ENCODE measurements around the gene RIMS4. TPM values are rescaled to one million over a fixed set of nuclear protein-coding genes. Genes with fewer than 3 reads are reported as not detected.

RIMS4 gene
- total and polyA plus RNA-seq, 2 of the 8 experiments (the other 6 are each of a cell fraction or from before 2014, with no cell fraction given) = 13.3 to 44.2 TPM

DNA sequence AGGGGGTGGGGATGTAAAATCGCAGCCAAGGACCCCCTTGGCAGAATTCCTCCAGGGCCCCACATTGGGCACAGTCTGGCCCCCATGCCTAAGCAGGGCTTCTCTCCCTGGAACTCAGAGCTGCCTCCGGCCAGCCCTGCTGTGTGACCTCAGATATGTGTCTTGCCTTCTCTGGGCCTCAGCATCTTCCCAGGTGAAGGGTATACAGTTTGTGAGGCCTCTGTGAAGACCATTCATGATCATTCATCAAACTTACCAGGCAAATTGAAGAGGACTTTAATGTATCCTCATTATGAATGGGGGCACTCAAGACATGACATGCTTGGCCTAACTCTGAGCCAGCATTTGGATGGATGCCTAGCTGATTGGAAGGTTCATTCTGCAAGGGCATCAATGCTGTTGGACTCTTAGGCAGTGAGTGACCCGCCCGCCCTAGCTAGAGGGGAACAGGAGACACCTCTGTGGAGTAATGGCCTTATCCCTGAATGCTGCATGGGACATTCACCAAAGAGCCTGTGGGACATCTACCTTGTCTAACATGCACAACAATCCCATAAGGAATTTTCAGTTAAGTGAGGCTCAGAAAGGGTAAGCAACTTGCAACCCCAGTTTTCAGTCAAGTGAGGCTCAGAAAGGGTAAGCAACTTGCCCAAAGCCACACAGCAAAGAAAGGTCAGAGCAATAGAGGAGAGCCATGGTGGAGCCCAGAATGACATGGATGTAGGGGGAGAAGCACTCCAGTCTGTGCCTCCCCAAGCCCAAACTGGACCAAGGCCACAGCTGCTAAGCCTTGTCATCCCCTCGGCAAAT is 94.6 kb downstream of the RIMS4 start (continued):
- TF ChIP-seq, protein P1, sequence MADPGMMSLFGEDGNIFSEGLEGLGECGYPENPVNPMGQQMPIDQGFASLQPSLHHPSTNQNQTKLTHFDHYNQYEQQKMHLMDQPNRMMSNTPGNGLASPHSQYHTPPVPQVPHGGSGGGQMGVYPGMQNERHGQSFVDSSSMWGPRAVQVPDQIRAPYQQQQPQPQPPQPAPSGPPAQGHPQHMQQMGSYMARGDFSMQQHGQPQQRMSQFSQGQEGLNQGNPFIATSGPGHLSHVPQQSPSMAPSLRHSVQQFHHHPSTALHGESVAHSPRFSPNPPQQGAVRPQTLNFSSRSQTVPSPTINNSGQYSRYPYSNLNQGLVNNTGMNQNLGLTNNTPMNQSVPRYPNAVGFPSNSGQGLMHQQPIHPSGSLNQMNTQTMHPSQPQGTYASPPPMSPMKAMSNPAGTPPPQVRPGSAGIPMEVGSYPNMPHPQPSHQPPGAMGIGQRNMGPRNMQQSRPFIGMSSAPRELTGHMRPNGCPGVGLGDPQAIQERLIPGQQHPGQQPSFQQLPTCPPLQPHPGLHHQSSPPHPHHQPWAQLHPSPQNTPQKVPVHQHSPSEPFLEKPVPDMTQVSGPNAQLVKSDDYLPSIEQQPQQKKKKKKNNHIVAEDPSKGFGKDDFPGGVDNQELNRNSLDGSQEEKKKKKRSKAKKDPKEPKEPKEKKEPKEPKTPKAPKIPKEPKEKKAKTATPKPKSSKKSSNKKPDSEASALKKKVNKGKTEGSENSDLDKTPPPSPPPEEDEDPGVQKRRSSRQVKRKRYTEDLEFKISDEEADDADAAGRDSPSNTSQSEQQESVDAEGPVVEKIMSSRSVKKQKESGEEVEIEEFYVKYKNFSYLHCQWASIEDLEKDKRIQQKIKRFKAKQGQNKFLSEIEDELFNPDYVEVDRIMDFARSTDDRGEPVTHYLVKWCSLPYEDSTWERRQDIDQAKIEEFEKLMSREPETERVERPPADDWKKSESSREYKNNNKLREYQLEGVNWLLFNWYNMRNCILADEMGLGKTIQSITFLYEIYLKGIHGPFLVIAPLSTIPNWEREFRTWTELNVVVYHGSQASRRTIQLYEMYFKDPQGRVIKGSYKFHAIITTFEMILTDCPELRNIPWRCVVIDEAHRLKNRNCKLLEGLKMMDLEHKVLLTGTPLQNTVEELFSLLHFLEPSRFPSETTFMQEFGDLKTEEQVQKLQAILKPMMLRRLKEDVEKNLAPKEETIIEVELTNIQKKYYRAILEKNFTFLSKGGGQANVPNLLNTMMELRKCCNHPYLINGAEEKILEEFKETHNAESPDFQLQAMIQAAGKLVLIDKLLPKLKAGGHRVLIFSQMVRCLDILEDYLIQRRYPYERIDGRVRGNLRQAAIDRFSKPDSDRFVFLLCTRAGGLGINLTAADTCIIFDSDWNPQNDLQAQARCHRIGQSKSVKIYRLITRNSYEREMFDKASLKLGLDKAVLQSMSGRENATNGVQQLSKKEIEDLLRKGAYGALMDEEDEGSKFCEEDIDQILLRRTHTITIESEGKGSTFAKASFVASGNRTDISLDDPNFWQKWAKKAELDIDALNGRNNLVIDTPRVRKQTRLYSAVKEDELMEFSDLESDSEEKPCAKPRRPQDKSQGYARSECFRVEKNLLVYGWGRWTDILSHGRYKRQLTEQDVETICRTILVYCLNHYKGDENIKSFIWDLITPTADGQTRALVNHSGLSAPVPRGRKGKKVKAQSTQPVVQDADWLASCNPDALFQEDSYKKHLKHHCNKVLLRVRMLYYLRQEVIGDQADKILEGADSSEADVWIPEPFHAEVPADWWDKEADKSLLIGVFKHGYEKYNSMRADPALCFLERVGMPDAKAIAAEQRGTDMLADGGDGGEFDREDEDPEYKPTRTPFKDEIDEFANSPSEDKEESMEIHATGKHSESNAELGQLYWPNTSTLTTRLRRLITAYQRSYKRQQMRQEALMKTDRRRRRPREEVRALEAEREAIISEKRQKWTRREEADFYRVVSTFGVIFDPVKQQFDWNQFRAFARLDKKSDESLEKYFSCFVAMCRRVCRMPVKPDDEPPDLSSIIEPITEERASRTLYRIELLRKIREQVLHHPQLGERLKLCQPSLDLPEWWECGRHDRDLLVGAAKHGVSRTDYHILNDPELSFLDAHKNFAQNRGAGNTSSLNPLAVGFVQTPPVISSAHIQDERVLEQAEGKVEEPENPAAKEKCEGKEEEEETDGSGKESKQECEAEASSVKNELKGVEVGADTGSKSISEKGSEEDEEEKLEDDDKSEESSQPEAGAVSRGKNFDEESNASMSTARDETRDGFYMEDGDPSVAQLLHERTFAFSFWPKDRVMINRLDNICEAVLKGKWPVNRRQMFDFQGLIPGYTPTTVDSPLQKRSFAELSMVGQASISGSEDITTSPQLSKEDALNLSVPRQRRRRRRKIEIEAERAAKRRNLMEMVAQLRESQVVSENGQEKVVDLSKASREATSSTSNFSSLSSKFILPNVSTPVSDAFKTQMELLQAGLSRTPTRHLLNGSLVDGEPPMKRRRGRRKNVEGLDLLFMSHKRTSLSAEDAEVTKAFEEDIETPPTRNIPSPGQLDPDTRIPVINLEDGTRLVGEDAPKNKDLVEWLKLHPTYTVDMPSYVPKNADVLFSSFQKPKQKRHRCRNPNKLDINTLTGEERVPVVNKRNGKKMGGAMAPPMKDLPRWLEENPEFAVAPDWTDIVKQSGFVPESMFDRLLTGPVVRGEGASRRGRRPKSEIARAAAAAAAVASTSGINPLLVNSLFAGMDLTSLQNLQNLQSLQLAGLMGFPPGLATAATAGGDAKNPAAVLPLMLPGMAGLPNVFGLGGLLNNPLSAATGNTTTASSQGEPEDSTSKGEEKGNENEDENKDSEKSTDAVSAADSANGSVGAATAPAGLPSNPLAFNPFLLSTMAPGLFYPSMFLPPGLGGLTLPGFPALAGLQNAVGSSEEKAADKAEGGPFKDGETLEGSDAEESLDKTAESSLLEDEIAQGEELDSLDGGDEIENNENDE (IDR thresholded peaks at IDR 0.05; ENCODE audit: insufficient replicate concordance, low read length) = no peak
- TF ChIP-seq KDM4A (IDR thresholded peaks at IDR 0.05; ENCODE audit: low read depth, low read length, severe bottlenecking) = no peak
- no peak for TF ChIP-seq PHF8 (conservative IDR thresholded peaks at IDR 0.05; ENCODE audit: low read depth, low read length)

Data from H1 (cell line).